H9 (cell line): ENCODE data around the gene GAR1. TPM values are rescaled to one million over a fixed set of nuclear protein-coding genes. Genes with fewer than 3 reads are reported as not detected.

Experiments
- DNase-seq: peaks from one replicate; pipeline ENCODE4 v3.0.0-alpha.2; 2017
- H2AFZ ChIP-seq: one replicate; pipeline ENCODE4 v1.6.1; 2013; ENCODE audit warnings: mild to moderate bottlenecking, low read length, control low read depth, moderate library complexity
- H2AK5ac ChIP-seq: 2 replicates; pipeline ENCODE4 v1.6.1; 2013; ENCODE audit warnings: low read length, control low read depth, mixed read lengths; ENCODE audit not compliant: insufficient read length
- H2BK120ac ChIP-seq: one replicate; pipeline ENCODE4 v1.6.1; 2013; ENCODE audit warnings: low read depth, mild to moderate bottlenecking, low read length, control low read depth, inconsistent platforms; ENCODE audit not compliant: poor library complexity, severe bottlenecking
- H2BK12ac ChIP-seq: 2 replicates; pipeline ENCODE4 v1.6.1; 2013; ENCODE audit warnings: low read length, control low read depth, mixed read lengths, low read depth; ENCODE audit not compliant: insufficient read length
- H2BK15ac ChIP-seq: 2 replicates; pipeline ENCODE4 v1.6.1; 2013; ENCODE audit warnings: low read depth, low read length, control low read depth
- H2BK20ac ChIP-seq: one replicate; pipeline ENCODE4 v1.6.1; 2013; ENCODE audit warnings: low read depth, mild to moderate bottlenecking, low read length, control low read depth, inconsistent platforms; ENCODE audit not compliant: poor library complexity, severe bottlenecking
- H2BK5ac ChIP-seq: 2 replicates; pipeline ENCODE4 v1.6.1; 2013; ENCODE audit warnings: low read length, control low read depth, mixed read lengths; ENCODE audit not compliant: insufficient read length
- H3K14ac ChIP-seq: 2 replicates; pipeline ENCODE4 v1.6.1; 2013; ENCODE audit warnings: low read length, control low read depth; ENCODE audit not compliant: insufficient read depth
- H3K18ac ChIP-seq: 2 replicates; pipeline ENCODE4 v1.6.1; 2013; ENCODE audit warnings: low read depth, mild to moderate bottlenecking, mixed read lengths, low read length, control low read depth; ENCODE audit not compliant: insufficient read length
- H3K23ac ChIP-seq: 2 replicates; pipeline ENCODE4 v1.6.1; 2013; ENCODE audit warnings: low read length, control low read depth, mixed read lengths, low read depth; ENCODE audit not compliant: insufficient read length
- H3K23me2 ChIP-seq: 2 replicates; pipeline ENCODE4 v1.6.1; 2013; ENCODE audit warnings: low read depth, mild to moderate bottlenecking, mixed read lengths, low read length, control low read depth; ENCODE audit not compliant: insufficient read length, poor library complexity, severe bottlenecking
- H3K27ac ChIP-seq: 2 replicates; pipeline ENCODE4 v1.5.1; 2013; ENCODE audit warnings: low read length, control low read depth, mixed read lengths, low read depth; ENCODE audit not compliant: insufficient read length
- H3K27me3 ChIP-seq: 2 replicates; pipeline ENCODE4 v1.6.1; 2013; ENCODE audit warnings: low read length, control low read depth, inconsistent platforms; ENCODE audit not compliant: insufficient read depth
- H3K4ac ChIP-seq: 2 replicates; pipeline ENCODE4 v1.6.1; 2013; ENCODE audit warnings: low read depth, mild to moderate bottlenecking, control low read depth, inconsistent platforms, low read length, moderate library complexity
- H3K4me1 ChIP-seq: 2 replicates; pipeline ENCODE4 v1.6.1; 2013; ENCODE audit warnings: low read length, control low read depth, inconsistent platforms; ENCODE audit not compliant: insufficient read depth
- H3K4me2 ChIP-seq: 2 replicates; pipeline ENCODE4 v1.6.1; 2013; ENCODE audit warnings: low read length, control low read depth, mixed read lengths; ENCODE audit not compliant: insufficient read length, insufficient read depth
- H3K56ac ChIP-seq: 2 replicates; pipeline ENCODE4 v1.6.1; 2013; ENCODE audit warnings: low read depth, mild to moderate bottlenecking, mixed read lengths, low read length, control low read depth; ENCODE audit not compliant: insufficient read length
- H3K79me1 ChIP-seq: 2 replicates; pipeline ENCODE4 v1.6.1; 2013; ENCODE audit warnings: low read depth, mild to moderate bottlenecking, moderate library complexity, low read length, control low read depth, inconsistent platforms; ENCODE audit not compliant: insufficient read depth, poor library complexity, severe bottlenecking
- H3K79me2 ChIP-seq: 2 replicates; pipeline ENCODE4 v1.6.1; 2013; ENCODE audit warnings: low read length, control low read depth, inconsistent platforms; ENCODE audit not compliant: insufficient read depth
- H3K9ac ChIP-seq: 2 replicates; pipeline ENCODE4 v1.6.1; 2013; ENCODE audit warnings: low read length, control low read depth, mixed read lengths; ENCODE audit not compliant: insufficient read length; ENCODE audit errors: extremely low read depth
- H3K9me3 ChIP-seq: one replicate; pipeline ENCODE4 v1.6.1; 2013; ENCODE audit warnings: low read depth, low read length, inconsistent platforms; ENCODE audit not compliant: control insufficient read depth
- H3T11ph ChIP-seq: one replicate; pipeline ENCODE4 v1.6.1; 2013; ENCODE audit warnings: mild to moderate bottlenecking, low read length, control low read depth, inconsistent platforms
- H4K20me1 ChIP-seq: one replicate; pipeline ENCODE4 v1.6.1; 2013; ENCODE audit not compliant: control insufficient read depth, insufficient read length, insufficient read depth
- H4K5ac ChIP-seq: 2 replicates; pipeline ENCODE4 v1.6.1; 2013; ENCODE audit warnings: low read depth, mild to moderate bottlenecking, mixed read lengths, low read length, control low read depth; ENCODE audit not compliant: insufficient read length
- H4K8ac ChIP-seq: replicated peaks from 2 replicates; pipeline ENCODE4 v1.6.1; 2013; ENCODE audit warnings: low read length, control low read depth, mixed read lengths, low read depth; ENCODE audit not compliant: insufficient read length
- H4K91ac ChIP-seq: 2 replicates; pipeline ENCODE4 v1.6.1; 2013; ENCODE audit warnings: low read depth, mild to moderate bottlenecking, moderate library complexity, mixed read lengths, low read length, control low read depth; ENCODE audit not compliant: insufficient read length
- H3K27ac Mint-ChIP-seq, 3 experiments: 2 replicates in 2 of 3; 3 replicates in 1 of 3; pipeline ENCODE4 v1.8.0; 2020 to 2021; ENCODE audit warnings: mixed read lengths in 3 of 3, mild to moderate bottlenecking in 1 of 3, moderate library complexity in 1 of 3
- H3K27me3 Mint-ChIP-seq: 2 replicates; pipeline ENCODE4 v1.8.0; 2021; ENCODE audit warnings: low read depth, mild to moderate bottlenecking, moderate library complexity, mixed read lengths
- H3K36me3 Mint-ChIP-seq, 3 experiments: 2 replicates in 2 of 3; 3 replicates in 1 of 3; pipeline ENCODE4 v1.8.0; 2020 to 2021; ENCODE audit warnings: low read depth in 3 of 3, mixed read lengths in 3 of 3; ENCODE audit not compliant: insufficient read depth in 1 of 3
- H3K4me1 Mint-ChIP-seq, 2 experiments: 2 replicates each; pipeline ENCODE4 v1.8.0; 2020; ENCODE audit warnings: mixed read lengths in 2 of 2
- H3K4me3 Mint-ChIP-seq, 2 experiments: 2 replicates in 1 of 2; 3 replicates in 1 of 2; pipeline ENCODE4 v1.8.0; 2020 to 2021; ENCODE audit warnings: mild to moderate bottlenecking in 2 of 2, mixed read lengths in 2 of 2, moderate library complexity in 1 of 2
- H3K9me3 Mint-ChIP-seq, 2 experiments: 2 replicates in 1 of 2; 3 replicates in 1 of 2; pipeline ENCODE4 v1.8.0; 2020; ENCODE audit warnings: mild to moderate bottlenecking in 2 of 2, mixed read lengths in 2 of 2, moderate library complexity in 1 of 2
- CTCF ChIP-seq: fragments of 200-600 bp; sonication (generic); conservative IDR thresholded peaks from 3 replicates; pipeline ENCODE4 v1.8.0; 2021; ENCODE audit warnings: antibody characterized with exemption, mild to moderate bottlenecking
- WGBS: extraction: QIAGEN DNeasy Blood & Tissue Kit; methylation state at CpG from one replicate; pipeline ENCODE4 v1.1.7; 2013; ENCODE audit warnings: missing lambda C conversion rate, low lambda C conversion rate, mixed read lengths; ENCODE audit not compliant: insufficient read length; ENCODE audit errors: extremely low coverage; 5-methylcytosine and 5-hydroxymethylcytosine counted together
- total RNA-seq: library from RNA; stranded (reverse); gene quantifications from 2 replicates; pipeline ENCODE4 v1.2.1, GENCODE V29; 2021

GAR1 gene
- total RNA-seq, 1 experiment from 2014 or later = 45.3 TPM

GRCh38 chr4:109872950-109873656 is 57.5 kb downstream of the GAR1 start:
- Mint-ChIP-seq H3K4me1 (no peaks in the 10 kb centered on the region), H3K36me3 (peaks cover 0 to 5% (median 0%) of the 10 kb centered on the region in 3 experiments; a peak in 2 of 7 replicates), H3K9me3 (peaks cover 0 to 3% of the 10 kb centered on the region in 2 experiments; a peak in 2 of 5 replicates), H3K4me3 (no peak overlapping the region), H3K27ac (no peak overlapping the region), H3K27me3 (no peaks in the 10 kb centered on the region; the same call in 1 of the 2 replicates)
- no peak overlapping the region for H3K23ac ChIP-seq
- no peaks in the 10 kb centered on the region for H4K20me1 ChIP-seq
- no peak overlapping the region for H2AFZ ChIP-seq
- TF ChIP-seq CTCF = no peak
- no peaks in the 10 kb centered on the region for H3K4me1 ChIP-seq
- no peak overlapping the region for H3K56ac ChIP-seq
- H3K27me3 ChIP-seq = no peaks in the 10 kb centered on the region
- H3K9me3 ChIP-seq = no peaks in the 10 kb centered on the region
- H2BK5ac ChIP-seq = no peak overlapping the region
- H2BK20ac ChIP-seq = no peak overlapping the region
- no peak overlapping the region for H3K9ac ChIP-seq
- no peak overlapping the region for H2BK15ac ChIP-seq
- no peak overlapping the region for H4K5ac ChIP-seq
- no peaks in the 10 kb centered on the region for H3K79me2 ChIP-seq
- H3K14ac ChIP-seq = no peak overlapping the region
- no peak overlapping the region for H4K8ac ChIP-seq
- DNase-seq = no peak
- H4K91ac ChIP-seq = no peak overlapping the region
- H3K18ac ChIP-seq = no peak overlapping the region
- no peak overlapping the region for H2AK5ac ChIP-seq
- no peak overlapping the region for H3T11ph ChIP-seq
- no peak overlapping the region for H2BK120ac ChIP-seq
- H2BK12ac ChIP-seq = no peak overlapping the region
- no peak overlapping the region for H3K27ac ChIP-seq
- H3K79me1 ChIP-seq = no peaks in the 10 kb centered on the region
- no CpG with 5 or more reads among the region's 6 CpGs for WGBS
- no peak overlapping the region for H3K4ac ChIP-seq
- no peak overlapping the region for H3K4me2 ChIP-seq
- H3K23me2 ChIP-seq = no peaks in the 10 kb centered on the region
